HT1080 (cell line): Measurements from ENCODE around the gene SLC6A6. TPM values are rescaled to one million over a fixed set of nuclear protein-coding genes. Genes with fewer than 3 reads are reported as not detected.
A peak's percentile ranks its signal among the peaks of the same experiment; 100 is the strongest.

Experiments
- DNase-seq: peaks from one replicate; pipeline ENCODE4 v3.0.0-alpha.2; 2015; ENCODE audit warnings: low read depth
- polyA plus RNA-seq, 2 experiments: library from polyadenylated mRNA; depleted of rRNA; stranded (reverse); fragments of >200 nt; gene quantifications; 2 replicates each; pipeline ENCODE4 v1.2.3, GENCODE V29; 2015
- total RNA-seq: library from RNA; depleted of rRNA; stranded (reverse); fragments of >200 nt; shearing (Covaris generic); gene quantifications from 2 replicates; pipeline ENCODE4 v1.2.3, GENCODE V29; 2014; rRNA removed

The SLC6A6 gene
- total RNA-seq = 36.3 and 40.1 TPM in 2 replicates
- 23.8 and 30.5 TPM in 2 replicates for polyA plus RNA-seq (2015; cell fraction: cytosol; rRNA removed)
- polyA plus RNA-seq (2015; cell fraction: nucleus; rRNA removed) = 99.9 and 112 TPM in 2 replicates

DNA sequence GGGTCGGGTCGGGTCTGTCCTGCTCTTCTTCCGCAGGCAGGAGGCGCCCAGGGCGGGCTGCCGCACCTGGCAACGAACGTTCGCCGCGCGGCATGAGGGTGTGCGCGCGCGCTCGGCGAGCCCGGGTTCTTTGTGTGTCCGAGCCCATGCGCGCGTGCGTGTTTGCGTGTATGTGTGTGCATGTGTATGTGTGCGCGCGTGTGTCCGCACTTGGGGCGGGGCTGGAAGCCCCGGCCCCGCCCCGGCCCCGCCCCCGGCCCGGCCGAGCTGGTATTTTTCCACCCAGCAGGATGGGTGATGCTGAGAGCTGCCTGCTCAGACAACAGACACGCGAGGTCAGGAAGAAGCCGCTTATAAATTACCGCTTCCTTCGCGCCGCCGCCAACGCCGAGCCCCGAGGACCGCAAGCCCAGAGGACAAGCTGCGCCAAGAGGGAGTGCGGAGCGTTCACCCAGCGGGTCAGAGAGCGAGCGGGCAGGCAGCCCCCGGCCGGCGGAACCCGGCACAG is at the start of gene SLC6A6:
Gene SLC6A6 (plus strand): TSS at position 303 of the 508 bp plus-strand sequence. CDS start 41,029 bp downstream, outside the sequence.
- peak; percentile 88 for DNase-seq

DNA sequence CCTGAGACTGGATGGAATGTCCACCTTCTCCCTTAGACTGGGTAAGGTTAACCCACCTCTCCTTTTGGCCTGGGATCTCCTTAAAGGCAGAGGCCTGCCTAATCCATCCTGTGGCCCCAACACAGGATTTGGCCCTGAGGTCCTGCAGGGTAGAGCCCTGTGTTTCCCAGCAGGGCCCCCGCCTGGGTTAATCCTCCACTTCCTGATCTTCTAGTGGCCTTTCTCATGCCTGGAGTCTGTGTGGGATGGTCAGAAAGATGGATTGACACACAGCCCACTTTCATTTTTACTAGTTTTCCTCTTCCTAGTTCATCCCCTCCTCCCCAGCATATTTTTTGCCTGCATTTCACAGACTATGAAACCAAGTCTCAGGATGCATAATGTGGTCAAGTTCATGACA is 48.9 kb upstream of the SLC6A6 start:
- no peak for DNase-seq

GRCh38 chr3:14357463-14357862 is 44.9 kb upstream of the SLC6A6 start:
- no peak for DNase-seq

- DNase-seq = no peak
These were observed 43.8 kb upstream of the SLC6A6 start for GRCh38 chr3:14358426-14359211.

GRCh38 chr3:14359348-14359747 is 43.1 kb upstream of the SLC6A6 start:
- no peak for DNase-seq

- no peak for DNase-seq
These were observed 42.1 kb upstream of the SLC6A6 start for GRCh38 chr3:14360123-14360881.

DNA sequence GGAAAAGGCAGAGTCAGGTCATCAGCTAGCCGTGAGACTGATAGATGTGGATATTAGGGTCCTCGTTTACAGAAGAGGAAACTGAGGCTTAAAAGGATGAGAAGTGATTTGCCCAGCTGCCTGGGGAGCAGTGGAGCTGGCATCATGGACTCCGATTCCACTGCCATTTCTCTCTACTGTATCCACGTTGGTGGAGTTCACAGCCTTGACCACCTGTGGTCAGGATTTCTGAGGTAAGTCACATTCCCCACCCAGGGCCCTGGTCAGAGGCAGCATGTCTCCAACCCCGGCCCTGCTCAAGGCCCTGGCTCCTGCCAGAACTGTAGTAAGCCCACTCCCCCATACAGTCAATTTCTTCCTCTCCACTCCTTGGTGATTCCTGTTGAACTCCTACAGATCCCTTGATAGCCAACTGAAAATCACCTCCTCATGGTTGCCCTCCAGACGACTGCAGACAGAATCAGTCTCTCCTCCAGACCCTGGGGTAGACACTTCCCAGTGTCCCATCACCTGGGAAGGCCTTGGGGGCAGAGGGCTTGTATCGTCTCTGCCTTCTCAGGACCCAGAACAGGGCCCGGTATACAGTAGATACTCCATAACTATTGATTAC is 41.2 kb upstream of the SLC6A6 start:
- DNase-seq = no peak

DNA sequence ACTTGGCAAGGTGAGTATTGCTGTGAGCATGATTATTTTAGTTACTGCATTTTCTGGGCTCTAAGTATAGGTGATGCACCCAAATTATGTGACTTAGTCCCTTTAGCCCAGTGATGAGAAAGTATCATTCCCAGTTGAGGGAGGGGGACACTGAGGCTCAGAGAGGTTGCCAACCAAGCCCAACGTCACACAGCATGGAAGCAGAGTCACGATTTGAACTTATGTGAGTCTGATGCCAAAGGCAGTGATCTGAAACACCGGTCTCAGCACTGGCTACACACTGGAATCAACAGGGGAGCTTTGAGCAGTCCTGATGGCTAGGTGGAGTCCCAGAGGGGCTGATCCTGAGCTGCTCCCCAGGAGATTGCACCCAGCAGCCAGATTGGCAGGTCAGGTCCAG is 39.5 kb upstream of the SLC6A6 start:
- no peak for DNase-seq

DNA sequence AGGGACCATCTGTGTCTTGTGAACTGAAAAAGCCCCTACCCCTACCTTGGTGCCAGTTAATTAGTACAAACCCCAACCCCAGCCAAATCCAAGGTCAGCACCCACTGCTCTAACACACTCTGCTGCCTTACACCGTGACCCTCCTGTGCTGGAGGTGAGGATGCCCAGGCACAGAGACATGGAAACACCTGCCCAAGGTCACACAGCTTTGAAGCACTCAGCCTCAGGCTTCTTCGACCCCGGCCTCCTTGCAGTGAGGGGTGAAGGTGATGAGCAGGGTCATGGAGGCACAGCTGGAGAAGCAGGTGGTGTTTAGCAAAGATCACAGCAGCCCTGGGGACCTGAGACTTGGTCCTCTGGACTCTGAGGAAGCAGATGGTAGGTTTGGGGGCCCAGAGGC is 39.0 kb upstream of the SLC6A6 start:
- no peak for DNase-seq

DNA sequence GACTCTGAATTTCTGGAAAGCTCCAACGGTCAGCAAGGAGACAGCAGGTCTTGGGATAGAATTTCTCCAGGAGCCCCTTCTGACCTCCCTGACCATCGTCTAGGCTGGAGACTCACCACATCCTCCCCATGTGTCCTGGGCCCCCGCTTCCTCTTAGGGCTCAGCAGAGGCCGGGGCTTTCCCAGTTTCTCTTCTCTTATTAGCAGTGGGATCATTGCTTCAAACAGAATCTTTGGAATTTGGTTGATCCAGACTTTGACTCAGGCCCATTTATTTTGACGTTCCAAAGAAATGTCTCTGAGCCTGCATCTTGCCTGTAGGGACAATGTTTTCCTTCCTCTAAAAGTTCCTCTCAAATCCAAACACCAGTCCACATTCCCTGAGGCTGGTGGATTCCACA is 38.4 kb upstream of the SLC6A6 start:
- no peak for DNase-seq

DNA sequence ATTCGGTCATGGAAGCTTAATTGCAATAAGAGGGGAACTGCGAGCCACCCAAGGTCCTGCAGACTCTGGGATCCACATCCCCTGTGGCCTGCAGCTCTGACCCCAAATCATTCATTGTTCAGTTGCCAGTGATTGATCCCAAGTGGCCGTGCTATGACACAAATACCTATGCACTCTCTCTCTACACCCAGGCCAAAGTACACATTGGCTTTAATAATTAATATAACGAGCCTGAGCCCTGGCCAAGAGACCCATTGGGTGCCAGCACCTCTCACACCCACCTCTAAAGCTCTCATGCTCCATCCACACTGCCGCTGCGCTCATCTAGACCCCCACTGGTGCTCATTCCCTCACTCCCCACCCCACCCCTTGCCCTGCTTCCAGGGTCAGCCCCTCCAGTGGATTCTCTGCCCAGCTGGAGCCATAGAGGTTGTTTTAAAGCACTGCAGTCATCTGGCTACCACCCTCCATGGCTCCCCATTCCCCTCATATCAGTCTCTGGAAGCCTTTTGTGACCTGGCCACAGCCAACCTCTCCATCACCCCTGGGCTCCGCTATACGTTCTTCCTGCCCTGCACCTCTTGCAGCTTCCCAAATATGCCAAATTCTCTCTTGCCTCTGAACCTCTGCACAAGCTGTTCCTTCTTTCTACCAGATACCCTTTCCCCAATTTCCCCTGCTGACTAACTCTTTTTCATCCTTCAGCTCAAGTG is 37.7 kb upstream of the SLC6A6 start:
- DNase-seq = no peak

GRCh38 chr3:14366248-14366647 is 36.2 kb upstream of the SLC6A6 start:
- DNase-seq = no peak

DNA sequence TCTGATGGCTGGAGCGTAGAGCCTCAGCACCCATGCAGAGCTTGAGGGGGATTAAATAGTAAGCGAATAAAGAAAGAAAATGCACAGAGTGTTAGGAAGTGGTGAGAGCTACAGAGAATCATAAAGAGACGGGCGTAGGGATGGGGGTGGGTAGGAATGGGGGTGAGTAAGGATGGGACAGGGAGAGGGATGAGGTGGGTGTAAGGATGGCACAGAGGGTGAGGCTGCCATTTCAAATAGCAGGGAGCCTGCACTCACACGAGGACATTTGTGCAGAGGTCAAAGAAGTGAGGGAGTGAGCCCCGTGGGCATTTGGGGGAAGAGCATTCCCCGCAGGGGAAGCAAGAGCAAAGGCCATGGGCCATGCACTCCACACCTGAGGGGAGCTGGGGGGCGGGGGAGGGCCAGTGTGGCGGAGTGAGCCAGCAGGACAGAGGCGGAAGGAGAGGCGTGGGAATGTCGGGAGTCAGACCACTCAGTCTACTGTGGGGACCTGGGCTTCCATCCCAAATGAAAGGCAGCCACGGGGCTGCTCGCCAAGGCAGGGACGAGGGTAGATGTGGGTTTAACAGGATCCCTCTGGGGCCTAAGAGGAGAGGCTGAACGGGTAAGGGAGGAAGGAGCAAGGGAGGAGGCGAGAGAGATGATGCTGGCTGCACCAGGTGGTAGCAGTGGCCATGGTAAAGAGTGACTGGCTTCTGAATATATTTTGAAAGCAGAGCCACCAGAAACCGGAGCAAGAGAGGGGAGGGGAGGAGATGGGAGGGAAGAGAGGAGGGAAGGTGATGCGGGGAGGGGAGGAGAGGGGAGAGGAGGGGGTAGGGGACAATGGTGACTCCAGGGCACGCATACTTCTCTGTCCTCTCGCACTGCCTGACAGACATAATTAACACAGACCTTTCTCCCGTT is 35.2 kb upstream of the SLC6A6 start:
- no peak for DNase-seq

DNA sequence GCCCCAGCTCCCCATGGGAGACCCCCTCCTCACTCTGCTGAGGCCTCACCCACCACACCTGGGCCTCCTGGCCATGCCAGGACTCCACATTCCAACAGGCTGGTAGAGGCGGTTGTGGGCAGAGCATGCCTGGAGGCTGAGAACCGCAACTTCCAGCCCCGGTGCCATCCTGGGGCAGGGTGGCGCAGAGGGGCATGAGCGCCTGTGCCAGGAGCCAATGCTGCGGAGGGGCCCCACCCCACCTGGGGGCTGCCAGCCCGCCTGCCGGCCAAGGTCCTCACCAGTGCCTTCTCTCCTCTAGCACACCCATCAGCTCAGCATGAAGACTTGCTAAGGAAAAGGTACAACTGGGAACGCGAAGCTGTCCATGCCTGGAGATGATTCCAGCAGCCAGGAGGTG is 34.3 kb upstream of the SLC6A6 start:
- no peak for DNase-seq

GRCh38 chr3:14368885-14369284 is 33.5 kb upstream of the SLC6A6 start:
- no peak for DNase-seq

GRCh38 chr3:14369675-14370669 is 32.4 kb upstream of the SLC6A6 start:
- DNase-seq = peak; percentile 21

DNA sequence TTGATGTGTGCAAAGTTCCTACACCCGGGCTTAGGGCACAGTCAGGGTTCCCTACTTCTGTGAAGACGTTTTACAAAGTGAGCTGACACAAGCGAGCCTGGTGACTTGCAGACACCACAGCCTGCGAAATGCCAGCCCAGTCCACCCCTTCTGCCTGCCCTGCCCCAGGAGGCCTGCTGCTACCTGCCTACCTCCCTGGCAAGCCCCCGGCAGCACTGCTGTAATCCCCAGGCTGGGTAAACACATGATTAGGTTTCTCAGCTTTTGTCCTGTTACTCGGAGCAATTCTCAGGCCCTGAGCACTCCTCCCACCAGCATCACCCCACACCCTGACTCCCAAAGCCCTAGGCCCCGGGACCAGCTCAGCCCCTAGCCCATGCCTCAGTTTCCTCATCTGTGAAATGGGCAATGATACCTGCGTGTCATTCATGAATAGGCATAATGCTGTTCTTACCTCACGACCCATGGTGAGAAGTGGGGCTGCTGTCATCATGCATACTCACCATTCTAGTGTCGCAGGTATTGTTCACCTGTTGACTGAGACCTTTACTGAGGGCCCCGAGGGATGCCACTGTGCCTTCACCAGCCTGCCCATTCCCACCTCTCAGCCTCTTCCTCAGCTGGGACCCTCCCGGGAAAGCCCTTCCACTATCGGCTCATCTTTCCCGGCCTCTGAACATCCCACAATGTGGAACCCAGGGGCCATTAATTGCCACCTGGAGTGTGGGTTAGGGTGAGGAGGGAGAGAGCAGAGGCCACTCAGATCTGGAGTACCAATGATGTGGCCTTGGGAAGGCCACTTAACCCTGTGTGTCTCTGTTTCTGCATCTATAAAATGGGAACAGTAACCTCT is 31.5 kb upstream of the SLC6A6 start:
- no peak for DNase-seq
